GM11168 (cell line): ENCODE measurements around the gene INPP5D.

Experiments
- in situ Hi-C: fragments of 300-500 bp; cut with MboI; formaldehyde crosslinking; loops from one replicate; pipeline ENCODE4 v1.12.0; 2022; ENCODE audit warnings: low sequenced_read_pairs; ENCODE audit not compliant: unreplicated experiment

INPP5D gene

DNA sequence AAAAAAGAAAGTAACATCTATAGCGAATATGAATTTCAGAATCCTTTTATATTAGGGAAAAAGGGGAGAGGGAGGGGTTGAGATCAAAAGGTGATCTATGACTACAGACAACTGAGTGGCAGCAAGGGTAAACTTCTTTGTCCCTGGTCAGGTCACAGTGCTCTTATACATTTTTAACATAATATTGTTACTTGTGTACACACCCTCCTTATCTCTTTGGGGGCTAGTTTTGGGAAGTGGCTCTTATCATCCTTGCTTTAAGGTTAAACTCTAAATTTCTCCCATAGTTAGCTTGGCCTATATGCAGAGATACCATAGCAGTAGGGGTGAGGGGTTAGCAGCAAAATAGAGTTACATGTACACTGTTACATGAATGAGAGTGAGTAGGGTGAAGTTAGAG lies 159.7 kb downstream of the INPP5D start:
- in situ Hi-C loops, result no loop called here

DNA sequence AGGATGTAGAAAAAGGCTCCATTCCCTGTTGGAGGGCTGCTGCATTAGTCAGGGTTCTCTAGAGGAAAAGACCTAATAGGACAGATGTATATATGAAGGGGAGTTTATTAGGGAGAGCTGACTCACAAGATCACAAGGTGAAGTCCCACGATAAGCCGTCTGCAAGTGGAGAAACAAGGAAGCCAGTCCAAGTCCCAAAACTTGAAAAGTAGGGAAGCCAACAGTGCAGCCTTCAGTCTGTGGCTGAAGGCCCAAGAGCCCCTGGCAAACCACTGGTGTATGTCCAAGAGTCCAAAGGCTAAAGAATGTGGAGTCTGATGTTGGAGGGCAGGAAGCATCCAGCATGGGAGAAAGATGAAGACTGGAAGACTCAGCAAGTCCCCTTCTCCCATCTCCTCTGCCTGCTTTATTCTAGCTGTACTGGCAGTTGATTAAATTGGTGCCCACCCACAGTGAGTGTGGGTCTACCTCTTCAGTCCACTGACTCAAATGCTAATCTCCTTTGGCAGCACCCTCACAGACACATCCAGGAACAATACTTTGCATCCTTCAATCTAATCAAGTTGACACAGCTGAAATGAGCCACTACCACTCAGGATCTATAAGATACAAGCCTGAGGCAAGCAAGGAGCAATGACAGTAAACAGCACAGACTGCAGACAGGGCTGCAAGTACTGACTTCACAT lies 161.4 kb downstream of the INPP5D start:
- in situ Hi-C loops, result no loop called here

DNA sequence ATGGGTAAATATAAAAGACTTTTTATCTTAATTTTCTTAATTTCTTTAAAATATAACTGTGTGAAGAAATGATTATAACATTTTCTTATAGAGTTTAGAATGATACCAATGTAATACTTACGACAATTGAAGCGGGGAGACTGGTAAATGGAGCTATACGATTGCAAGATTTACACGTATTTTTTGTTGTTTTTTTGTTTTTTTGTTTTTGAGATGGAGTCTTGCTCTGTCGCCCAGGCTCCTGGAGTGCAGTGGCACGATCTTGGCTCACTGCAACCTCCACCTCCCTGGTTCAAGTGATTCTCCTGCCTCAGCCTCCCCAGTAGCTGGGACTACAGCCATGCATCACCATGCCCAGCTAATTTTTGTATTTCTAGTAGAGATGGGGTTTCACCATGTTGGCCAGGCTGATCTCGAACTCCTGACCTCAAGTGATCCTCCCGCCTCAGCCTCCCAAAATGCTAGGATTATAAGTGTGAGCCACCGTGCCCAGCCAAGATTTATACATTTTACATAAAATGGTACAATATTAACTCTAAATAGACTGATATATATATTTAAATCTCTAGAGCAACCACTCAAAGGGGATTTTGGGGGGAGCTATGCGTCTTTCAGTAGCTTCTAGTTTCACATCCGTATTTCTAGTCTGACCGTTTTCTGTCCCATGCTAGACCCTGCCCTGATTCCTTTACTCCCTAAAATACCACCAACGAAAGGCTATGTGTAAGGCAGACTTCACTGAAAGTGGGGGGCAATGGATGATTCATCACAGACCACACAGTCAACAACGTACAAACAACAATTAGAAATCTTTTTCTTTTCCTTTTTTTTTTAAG lies 163.1 kb downstream of the INPP5D start:
- in situ Hi-C loops, result no loop called here

DNA sequence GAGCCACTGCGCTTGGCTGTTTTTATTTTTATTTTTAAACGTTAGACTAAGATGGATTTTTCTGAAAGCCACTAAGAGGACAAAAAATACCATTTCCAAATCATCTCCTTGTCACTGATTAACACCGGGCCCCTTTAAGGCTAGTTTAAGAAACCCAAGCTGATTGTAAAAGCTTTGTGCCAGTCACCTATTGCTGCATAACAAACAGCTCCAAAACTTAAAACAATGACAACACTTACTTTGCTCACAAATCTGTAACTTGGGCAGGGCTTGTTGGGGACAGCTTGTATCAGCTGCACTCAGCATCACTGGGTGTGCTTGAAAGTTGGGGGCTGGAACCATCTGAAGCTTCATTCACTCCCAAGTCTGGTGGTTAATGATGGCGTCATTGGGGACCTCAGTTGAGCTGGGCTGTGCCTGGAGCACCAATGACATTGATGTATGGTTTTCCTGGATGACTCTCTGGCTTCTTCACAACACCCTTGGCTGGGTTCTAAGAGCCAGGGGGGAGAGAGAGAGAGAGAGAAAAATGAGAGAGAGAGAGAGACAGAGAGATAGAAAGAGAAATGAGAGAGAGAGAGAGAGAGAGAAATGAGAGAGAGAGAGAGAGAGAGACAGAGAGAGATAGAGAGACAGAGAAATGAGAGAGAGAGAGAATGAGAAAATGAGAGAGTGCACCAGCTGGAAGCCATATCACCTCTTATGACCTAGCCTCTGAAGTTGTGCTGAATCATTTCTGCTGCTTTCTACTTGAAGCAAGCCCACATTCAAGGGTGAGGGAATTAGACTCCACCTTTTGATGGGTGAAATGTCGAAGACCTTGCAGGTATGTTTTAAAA lies 165.3 kb downstream of the INPP5D start:
- in situ Hi-C loops, result no loop called here

DNA sequence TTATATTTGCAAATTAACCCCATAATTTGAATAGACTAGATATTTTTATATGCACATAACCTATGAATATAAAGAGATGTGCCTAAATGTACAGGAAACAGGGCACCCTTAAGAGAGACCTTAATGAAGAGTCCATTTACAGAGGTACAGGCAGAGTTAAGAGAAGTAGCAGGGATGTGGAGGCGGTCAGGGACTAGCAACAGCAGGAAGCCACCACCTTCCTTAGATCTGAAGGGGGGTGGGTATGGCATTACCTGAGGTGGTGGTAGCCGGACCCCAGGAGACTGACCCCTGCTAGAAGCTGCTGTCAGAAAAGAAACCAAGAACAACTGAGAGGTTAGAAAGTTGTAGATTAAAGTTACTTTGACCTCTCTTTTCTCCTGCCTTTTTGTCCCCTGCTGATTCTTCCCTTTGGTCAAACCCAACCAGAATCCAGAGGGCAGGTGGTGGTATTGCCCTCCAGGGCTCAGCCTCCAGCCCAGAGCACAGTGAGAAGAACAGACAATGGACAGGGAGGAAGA lies 166.4 kb downstream of the INPP5D start:
- in situ Hi-C loops, result no loop called here

DNA sequence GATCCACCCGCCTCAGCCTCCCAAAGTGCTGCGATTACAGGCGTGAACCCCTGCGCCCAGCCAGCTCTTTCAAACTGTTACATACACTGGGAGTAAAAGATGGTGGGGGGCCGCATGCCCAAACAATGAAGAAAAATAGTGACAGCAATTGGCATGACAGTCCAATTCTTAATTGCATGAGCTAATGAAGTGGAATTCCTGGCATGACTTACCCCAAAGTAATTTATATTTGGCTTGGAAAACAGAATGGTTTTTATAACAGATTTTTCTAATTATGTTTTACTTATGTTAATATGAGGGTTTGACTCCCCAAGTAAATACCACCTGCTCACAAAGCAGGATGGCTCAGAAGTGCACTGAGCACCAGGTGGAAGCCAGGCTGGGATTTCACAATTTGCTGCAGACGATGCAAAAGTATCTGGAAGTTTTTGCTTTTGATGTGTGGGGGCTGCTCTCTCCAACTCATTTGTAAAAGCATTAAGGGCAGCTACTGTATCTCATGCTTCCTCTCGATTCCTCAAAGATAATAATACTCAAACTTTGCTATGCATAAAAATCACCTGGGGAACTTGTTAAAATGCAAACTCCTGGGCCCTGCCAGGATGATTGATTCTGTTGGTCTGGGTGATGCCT lies 167.3 kb downstream of the INPP5D start:
- in situ Hi-C loops, result no loop called here

DNA sequence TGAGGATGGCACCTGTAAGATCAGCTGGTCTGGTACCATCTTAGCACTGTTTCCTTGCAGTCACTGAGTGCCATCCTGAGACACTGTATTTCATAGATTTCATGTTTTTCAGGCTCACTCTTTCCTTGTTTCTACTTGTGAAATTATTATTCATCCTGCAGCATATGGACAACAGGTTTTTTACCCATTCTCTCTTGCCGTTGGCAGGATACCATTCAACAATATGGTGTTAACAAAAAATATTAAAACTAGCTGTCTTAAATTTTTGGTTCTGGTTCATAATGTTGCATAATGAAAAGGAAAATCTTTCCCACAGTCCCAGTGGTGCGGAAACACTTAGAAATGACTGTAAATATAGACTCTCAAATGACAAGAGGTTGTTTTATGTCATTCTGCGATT lies 168.2 kb downstream of the INPP5D start:
- in situ Hi-C loops, result no loop called here

DNA sequence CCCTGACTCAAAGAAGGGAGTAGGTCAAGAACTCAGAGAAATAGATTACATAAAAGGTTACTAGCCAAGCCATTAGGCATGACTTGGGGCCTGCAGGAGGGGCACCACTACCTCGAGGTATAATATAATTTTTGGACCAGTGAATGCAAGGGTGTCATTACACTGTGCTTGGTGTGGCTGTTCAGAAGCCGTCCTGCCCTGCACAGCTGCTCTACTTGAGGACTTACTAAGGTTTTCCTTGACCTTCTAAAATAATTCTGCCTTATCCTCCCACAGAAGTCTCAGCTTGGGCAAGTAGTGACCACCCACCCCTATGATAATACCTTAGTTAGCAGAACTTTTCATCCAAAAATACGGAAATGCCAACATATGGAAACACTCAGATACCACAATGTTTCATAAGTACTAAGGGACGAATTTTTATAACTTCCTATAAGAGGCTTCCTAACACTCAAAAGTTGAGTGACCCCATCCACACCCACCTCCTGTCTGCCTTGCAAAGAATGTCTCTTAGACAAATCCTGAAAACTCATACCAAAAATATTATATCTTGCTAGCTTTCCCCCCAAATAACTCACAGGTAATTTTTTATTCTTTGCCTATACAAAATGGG lies 173.6 kb downstream of the INPP5D start:
- in situ Hi-C loops, result no loop called here

DNA sequence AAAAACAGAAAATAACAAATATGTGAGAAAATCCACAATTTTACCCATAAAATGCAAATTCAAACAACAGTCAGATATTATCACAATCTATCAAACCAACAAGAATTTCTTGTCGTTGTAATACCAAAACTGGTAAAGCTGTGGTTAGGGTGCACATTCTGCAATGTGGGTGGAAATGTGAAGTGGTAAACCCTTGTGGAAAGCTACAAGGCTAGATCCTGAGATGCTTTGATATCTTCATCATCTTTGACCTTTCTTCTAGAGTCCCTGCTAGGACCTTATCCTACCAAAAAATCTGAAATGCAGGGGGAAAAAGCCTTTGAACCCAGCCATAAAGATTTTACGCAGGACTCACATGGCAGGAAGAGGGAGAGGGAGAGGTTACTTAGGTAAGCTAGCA lies 174.1 kb downstream of the INPP5D start:
- in situ Hi-C loops, result no loop called here

DNA sequence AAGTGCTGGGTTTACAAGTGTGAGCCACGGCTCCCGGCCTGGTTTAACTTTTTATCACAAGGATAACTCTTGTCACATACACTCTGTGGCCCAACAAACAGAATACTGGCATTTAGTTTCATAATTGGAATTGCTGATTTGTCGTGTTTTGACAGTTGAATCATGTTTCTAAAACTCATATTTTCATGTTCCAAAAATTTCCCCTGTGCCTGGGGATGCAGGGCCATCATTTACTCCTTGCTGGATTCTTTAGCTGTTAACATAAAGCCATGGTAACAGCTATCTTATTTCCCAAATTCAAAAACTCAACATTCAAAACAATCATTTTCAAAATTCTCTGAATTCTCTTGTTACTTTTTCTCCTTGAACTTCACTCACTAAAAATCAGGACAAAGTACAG lies 174.9 kb downstream of the INPP5D start:
- in situ Hi-C loops, result no loop called here

DNA sequence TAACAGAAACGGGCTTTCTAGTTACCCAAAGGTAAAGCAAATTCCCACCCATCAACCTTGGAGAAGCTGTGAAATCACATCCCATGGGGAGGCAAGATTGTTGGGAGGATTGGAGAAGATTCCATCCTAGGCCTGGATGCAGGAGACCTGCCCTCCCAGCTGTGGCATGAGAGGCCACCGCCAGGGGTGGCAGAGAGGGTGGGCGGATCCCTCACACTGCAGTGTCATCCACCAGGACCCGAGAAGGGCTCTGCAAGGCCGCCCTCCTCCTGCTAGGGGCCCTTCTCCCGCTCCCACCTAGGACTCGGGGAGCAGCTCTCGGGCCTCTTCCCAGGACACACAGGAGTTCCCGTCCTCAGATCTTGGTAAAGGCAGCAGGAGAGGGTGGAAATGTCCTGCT lies 175.8 kb downstream of the INPP5D start:
- in situ Hi-C loops, result no loop called here

DNA sequence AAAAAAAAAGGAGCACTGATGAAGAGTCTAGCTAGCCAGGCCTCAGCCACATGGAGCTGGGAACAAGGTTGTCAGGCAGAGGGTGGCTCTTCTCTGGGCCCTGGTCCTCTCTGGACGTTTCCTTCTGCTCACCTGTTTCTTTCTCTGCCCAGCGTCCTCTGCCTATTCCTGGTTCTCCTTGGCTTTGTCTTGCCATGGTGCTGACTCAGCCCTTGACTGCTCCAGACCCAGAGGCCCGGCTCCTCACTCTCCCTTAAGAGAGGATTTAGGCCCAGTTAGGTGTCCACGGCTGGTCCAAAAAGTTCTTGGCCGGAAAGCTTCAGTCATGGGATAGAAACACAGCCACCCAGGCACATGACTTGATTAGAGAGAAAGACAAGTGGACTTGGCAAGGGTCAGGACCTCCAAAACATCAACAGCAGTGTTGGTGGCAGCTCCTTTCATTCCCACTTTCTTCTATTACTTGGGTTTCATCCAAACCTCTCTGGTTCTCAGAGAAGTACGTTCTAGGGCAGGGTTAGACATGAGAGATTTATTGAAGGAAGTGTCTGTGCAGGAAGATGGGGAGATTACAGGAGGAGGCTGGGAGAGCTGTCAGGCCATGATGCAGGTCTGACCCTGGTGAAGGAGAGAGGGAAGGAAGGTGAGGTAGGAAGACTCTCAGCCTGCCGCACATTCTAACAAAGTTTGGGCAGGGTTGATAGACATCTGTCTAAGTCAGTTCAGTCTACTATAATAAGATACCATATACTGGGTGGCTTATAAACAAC lies 176.9 kb downstream of the INPP5D start:
- in situ Hi-C loops, result no loop called here

DNA sequence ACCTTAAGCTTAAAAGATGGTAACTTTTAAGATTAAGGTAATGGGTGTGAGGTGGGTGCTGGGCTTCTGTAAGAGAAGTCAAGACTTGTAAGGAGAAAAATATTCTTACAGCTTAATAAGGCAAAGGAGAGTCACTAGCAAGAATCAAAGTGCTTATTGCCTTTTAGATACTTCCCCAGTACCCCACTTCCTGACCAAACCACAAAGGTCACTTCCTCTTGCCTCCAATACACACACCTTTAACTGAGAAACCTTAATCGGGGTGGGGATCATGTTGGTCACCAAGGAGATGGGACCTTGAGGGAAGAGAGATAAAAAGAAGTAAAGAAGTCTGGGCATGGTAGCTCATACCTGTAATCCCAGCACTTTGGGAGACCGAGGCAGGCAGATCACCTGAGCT lies 180.8 kb downstream of the INPP5D start:
- in situ Hi-C loops, result no loop called here

DNA sequence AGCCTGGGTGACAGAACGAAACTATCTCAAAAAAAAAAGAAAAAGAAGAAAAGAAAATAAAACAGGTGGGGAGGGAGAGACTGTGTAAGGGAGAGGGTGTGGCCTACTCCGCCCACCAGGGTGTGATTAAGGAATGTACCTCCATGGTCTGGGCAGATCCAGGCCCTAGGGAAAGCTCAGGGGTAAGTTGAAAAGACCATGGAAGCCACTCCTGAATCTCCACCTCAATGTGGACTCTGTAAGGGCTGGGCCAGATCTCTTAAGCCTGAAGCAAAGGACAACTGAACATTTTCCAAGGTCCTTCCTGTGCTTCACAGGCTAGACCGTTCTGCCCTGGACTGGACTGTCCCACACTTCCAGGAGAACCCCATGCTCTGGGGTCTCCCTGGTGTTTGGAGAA lies 181.7 kb downstream of the INPP5D start:
- in situ Hi-C loops, result no loop called here

DNA sequence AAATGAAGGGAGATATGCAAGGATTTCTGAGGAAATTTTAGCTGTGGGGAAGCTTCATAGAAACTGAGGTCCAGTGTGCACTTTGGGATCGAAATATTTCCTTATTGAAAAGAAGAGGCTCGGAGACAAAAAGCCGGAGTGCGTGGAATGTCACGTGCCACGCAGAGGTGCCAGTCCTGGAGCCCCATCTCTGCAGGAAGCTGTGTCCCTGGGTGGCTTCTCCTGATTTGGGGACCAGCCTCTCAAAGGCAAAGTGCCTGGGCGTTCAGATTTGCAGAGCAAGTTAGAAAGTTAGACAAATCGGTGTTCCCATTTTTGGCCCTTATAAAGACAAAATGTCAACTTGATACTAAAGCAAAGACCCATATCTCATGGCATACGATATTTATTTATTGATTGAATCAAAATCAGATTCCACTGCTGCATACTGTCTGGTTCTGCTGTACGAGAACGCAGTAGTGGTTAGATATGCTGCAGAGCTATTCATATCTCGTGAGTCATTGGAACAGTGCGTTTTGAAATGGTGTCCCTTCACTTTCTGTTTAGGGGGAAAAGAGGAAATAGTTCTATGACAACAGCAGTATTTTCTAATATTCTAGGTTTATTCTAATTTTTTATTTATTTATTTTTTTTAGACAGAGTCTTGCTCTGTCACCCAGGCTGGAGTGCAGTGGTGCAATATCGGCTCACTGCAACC lies 182.2 kb downstream of the INPP5D start:
- in situ Hi-C loops, result no loop called here

DNA sequence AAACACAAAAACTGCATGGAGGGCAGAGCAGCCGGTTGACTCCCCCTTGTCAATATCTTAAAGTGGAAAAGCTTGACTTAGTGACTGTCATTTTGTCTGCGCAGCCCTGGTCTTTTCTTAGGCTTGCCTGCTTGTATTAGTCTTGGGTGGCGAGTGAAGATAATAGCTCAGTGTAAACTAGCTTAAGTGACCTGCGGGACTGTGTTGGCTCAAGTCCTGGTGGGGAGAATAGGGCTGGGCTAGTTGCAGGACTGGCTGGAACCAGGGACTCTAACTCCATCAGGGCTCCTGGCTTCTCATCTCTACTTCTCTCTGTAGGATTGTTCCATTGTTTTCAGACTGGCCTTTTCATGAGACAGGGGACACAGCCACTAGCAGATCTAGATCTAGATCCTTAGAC lies 183.2 kb downstream of the INPP5D start:
- in situ Hi-C loops, result no loop called here

DNA sequence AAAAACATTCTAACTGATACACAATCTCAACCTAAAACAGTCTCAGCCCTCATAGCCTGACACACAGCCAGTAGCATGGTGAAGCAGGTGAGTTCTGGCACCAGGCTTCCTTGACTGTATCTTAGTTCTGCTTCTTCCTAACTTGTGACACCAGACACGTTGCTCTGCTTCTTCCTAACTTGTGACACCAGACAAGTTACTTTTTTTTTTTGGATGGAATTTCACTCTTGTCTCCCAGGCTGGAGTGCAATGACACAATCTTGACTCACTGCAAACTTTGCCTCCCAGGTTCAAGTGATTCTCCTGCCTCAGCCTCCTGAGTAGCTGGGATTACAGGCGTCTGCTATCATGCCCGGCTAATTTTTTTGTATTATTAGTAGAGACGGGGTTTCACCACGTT lies 184.7 kb downstream of the INPP5D start:
- in situ Hi-C loops, result no loop called here

DNA sequence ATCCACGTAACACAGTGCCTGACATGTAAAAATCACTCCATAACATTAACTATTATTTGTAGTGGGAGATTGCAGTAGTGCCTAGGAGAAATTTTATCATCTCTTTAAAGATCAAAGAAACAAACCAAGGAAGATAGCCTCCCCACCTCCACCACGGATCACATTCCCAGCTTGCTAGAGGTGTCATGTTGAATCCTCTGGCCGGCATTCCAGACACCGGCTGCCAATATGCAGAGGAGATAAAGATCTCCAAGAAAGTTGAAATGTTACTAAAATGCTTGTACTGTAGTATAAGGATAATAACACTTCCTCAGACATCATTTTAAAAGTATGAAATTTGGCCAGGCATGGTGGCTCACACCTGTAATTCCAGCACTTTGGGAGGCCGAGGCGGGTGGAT lies 185.3 kb downstream of the INPP5D start:
- in situ Hi-C loops, result no loop called here

DNA sequence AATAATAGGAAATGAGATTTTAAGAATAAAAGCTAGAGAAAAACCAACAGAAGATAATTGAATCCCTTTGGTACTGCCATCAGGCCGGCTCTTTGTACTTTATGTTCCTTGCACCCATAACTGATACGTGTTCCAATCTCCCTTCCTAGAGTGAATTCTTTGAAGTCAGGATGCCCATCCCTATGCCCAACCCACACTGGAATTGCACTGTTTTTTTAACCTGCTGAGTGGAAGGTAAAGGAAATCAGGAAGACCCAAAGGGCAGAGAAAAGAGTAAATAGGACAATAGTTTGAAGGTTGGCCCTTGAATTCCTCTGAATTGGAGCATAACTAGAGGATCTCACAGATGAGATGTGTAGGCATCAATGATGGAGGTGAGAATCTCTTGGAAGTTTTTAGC lies 187.0 kb downstream of the INPP5D start:
- in situ Hi-C loops, result no loop called here
